Suppressor macrophage (primary cell): ENCODE results near the gene ZFAND3.

Experiments
- DNase-seq, 4 experiments: peaks; one replicate each; pipeline ENCODE4 v3.0.0-alpha.2; 2020 to 2022

The ZFAND3 gene

DNA sequence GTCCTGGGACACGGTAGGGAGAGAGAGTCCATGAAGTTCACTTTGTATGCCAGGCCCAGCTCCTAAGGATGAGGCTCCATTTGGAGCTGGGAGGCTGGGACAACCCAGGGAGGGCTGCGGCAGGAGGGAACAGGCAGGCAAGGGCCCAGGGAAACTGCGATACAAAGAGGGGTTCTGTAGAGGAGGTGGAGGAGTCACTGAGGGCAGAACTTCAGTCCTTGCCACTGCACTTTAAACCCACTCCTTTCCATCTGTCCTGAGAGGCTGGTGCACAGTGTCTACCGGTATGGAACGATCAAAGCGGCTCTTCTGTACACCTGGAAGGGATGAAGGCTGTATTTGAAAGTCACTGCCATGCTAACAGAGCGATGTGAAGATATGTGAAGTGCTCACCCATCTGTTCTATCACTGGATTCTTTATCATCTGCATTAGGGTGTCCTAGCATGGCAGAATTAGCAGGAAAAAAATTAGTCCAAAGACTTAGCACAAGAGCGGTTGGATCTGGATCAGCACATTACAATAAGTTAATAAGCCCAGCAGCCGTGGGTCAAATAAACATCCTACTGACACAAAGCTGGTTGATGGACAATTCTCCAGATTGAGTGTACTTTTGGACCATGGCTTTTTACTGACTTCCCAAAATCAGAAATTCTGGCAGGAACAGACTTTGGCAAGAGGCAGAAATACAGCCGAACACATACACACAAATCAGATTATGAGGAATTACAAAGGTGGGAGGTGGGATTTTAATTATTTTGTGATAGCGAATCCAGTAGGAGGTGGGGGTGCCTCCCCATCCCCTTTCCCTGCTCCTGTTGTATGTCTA is 20.9 kb upstream of the ZFAND3 start:
- DNase-seq = no peak

DNA sequence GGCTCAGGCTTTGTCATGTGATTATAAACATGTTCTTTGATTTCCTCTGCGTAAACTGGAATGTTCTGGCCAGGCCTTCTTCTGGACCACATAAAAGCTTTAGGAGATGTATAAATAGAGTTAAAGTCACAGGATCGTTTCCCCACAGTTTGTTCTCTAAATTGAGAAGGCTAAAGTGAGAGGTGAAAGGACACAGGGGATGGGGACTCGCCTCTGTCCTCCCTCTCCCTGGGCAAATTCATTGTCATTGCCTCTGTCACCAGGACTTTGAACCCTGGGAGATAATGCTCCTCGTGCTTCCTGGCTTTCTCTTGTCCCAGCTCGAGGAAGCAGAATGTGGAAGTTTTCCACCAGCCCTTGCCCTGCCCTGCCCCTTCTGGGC is 20.3 kb upstream of the ZFAND3 start:
- DNase-seq = peak in 1 of 4 experiments; percentile 23

DNA sequence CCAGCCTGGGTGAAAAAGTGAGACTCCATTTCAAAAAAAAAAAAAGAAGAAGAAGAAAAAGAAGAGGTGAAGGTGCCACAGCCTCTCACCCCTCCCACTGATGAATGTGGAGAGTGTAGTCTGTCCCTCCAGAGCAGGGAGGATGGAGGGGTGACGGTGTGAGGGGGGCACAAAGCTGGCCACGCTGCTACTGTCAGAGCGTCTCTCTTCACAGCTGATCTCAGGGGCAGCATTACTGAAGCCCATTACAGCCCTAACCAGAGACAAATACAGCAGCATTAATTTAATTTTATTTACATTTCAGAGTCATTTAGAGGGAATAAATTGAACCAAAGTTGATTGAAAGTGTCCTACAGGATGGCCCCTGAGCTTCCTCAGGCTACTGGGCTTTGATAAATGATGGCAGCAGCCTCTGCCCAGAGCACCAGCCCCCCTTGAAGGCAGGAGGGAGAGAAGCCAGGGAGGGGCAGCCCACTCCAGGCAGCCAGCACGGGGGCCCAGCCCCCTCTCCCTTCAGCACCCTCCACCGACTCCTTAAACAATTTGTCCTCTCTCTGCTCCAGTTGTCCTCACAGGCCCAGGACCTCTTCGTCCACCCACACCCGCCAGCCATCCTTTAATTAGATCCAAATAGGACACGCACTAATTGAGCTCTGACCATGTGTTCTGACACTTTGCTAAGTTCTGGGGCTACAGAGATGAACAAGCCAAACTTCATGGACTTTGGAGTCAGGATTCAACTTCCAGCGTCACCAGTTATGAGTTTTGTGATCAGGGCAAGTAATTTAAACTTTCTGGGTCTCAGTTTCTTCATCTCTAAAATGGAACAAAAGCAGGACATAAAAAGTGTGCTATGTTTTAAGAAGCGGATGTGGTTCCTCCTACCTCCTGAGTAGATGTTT is 18.6 kb upstream of the ZFAND3 start:
- no peak for DNase-seq

DNA sequence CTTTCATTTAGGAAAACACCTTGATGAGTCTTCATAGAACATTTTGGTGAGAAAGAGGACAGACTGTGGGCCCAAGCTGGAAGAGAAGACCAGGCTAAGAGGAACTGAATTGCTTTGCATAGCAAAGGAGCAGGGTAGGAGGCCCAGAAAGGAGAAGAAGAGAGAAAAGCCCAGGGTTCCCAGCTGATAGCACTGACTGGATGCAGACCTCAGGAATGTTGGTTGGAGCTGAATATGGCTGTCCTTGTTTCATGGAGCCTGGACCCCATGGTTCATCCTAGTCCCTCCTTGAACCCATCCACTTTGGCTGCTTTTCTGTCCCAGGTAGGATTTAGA is 18.0 kb upstream of the ZFAND3 start:
- peak in 3 of 4 experiments; percentile 42 to 61 (median 58) for DNase-seq

DNA sequence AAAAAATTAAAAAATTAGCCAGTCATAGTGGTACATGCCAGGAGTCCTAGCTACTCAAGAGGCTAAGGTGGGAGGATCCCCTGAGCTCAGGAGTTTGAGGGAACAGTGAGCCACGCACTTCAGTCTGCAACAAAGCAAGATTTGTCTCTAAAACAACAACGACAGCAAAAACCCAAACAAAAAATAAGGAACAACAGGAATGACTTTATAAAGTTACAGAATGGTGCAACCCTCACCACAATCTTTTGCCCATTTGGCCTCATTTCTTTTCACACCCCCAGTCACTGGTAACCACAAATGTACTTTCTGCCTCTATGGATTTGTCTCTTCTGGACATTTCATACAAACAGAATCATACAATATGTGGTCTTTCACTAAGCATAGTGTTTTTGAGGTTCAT is 16.7 kb upstream of the ZFAND3 start:
- DNase-seq = peak; percentile 63 to 86 (median 76)

DNA sequence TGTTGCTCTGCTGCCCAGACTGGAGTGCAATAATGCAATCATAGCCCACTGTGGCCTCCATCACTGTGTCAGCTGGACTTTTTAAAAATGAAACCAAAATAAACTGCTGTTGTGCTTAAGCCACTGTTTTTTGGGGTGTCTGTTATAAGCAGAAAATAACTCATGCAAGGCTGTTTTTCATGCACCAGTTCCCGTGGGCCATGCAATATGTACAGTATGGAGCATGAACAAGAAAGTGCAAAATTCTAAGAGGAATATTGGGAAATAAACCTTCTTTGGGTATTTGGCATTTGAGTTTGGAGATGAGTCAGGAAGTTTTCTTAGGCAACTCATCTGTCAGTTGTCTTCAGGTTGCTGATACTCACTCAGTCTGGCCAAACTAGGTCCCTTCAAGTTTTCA is 14.9 kb upstream of the ZFAND3 start:
- DNase-seq = peak in 3 of 4 experiments; percentile 17 to 54 (median 53)

DNA sequence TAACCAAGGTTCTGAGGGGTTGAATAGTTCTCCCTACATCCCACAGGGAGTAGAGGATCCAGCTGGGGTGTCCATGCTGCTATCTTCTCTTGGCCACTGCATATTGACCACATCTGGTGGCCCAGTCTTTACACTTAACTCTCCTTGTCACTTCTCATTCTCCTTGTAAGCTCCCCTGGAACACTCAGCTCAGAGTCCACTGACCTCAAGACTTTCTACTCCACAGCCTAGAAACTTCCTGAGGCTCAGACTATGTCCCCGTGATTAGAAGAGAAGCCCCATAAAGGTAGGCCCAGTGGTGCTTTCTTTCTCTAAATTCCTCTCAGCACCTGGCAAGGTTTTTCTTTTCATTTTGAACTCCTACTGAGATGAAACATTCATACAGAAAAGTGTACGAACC is 13.3 kb upstream of the ZFAND3 start:
- DNase-seq = no peak

DNA sequence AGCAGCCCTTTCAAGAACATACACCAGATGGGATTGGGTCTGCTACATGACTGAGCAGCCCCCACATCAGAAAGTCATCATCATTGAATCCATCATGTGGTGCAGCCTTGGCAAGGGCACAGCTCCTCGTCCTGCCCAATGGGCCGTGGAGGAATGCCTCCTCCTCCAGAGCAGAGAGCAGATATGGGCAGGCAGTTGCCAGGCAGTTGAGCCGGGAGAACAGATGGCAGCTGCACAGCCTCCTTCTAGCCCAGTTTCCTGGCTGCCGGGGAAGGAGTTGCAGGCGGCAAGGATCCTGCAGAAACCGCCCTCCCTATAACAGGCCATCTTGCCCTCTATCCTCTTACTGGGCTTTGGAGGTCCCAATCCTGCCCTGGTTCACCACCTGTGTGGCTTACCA is 11.9 kb upstream of the ZFAND3 start:
- no peak for DNase-seq

DNA sequence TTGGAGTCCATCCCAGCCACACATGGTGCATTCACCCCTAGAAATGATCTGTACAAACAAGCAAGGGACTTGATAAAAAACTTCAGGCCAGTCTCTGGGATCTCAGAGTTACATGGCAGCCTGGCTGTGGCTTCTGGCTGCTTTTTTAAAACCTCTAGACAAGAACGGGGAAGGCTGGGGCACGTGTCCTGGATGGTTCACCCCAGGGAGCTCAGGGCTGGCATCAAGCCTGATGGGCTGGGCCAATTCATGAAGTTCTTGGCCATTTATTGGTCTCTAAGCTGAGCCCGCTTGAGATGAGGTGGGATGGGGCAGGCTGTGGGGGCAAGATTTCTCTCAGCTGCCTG is 10.4 kb upstream of the ZFAND3 start:
- no peak for DNase-seq

DNA sequence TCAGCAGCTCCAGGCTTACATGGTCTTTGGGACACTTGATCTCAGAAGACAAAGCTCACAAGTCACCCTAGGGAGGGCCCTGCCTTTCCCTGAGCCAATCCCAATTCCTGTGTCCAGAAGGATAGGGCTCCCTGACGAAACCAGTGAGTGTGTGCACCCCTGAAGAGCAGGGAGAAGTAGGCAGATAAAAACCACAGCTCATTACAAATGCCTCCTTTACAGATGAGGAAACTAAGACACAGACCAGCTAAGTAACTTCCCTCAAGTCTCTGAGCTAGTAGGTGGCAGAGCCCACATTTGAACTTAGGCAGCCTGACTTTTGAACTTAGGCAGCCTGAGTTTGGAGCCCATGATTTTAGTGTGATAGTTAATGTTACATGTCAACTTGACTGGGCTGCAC is 6.7 kb upstream of the ZFAND3 start:
- peak; percentile 60 to 83 (median 72) for DNase-seq

DNA sequence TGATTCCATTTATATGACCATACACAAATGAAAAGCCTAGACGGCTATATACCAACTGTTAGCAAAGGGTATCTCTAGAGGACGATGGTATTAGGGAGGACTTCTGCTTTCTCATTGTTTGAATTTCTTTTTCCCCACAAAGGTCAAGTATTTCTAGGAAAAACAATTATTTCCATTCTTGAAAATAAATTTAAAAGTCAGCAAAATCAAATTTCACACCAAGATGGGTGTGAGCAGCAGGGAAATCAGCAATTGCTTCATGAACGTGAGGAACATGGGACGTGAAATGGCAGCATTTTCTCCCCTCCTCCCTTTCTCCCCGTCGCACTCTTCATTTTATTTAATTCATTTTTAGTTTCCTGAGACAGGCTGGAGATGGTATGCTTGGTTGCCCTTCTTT is 5.2 kb upstream of the ZFAND3 start:
- DNase-seq = no peak

DNA sequence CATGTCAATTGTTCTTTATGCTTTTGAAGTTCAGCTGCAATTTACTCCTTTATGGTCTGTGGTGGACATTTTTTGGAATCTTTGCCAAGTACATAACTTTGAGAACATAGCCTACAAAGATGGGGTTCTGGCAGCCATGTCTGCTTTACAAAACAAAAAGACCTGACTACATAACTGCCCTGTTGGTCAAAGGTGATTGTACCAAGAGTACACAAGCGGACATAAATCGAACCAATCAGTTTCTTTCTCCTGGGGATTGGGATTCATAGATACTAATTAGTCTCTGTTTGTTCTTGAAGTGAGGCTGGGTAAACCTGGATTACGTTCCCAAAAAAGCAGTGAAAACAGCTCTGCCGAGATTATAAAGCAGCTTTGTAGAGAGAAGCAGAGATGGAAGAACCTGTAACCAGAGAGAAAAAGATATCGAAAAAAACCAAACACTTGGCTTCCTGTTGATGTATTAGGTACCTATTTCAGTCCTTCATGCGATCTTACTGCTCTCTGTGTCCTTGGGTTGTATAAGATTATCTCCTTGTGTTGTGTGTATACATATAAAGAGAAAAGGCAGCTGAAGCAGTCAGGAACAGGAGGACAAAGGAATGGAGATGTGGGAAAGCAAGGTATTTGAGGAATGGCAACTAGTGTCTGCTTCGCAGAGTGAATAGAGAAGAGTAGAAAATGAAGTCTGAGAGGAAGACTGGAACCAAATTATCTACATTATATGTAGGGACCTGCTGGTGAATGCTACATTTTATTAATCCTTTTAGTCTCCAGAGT is 2.7 kb upstream of the ZFAND3 start:
- no peak for DNase-seq

DNA sequence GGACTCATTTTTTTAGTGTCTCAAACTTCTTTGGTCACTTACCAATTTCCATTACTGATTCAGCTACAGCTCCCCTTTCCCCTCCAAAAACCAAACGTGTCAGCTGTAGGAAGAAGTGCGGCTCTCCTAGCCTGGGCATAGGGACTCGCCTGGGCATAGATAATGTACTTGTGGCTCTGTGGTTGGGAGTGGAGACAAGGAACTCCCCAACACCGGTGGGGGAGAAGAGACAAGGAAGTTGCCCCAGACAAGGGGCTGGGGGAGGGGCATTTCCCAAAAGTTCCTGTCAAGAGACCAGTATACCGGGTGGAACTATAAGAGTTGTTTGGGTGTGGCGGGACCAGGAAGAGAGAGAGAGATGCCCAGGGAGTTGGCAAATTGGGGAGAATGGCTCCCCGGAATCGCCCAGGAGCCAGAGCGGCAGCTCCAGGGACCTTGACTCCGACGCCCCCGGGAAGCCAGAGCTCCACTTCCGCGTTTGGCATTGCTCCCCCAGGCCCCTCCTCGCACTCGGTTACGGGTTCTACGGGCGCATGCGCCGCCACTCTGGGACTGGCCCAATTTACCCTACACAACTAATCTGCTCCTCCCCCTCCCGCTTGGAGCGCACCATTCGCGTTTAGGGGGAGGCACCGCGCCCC is 871 bp upstream of the ZFAND3 start:
- DNase-seq = peak; percentile 98 to 99 (median 99)

DNA sequence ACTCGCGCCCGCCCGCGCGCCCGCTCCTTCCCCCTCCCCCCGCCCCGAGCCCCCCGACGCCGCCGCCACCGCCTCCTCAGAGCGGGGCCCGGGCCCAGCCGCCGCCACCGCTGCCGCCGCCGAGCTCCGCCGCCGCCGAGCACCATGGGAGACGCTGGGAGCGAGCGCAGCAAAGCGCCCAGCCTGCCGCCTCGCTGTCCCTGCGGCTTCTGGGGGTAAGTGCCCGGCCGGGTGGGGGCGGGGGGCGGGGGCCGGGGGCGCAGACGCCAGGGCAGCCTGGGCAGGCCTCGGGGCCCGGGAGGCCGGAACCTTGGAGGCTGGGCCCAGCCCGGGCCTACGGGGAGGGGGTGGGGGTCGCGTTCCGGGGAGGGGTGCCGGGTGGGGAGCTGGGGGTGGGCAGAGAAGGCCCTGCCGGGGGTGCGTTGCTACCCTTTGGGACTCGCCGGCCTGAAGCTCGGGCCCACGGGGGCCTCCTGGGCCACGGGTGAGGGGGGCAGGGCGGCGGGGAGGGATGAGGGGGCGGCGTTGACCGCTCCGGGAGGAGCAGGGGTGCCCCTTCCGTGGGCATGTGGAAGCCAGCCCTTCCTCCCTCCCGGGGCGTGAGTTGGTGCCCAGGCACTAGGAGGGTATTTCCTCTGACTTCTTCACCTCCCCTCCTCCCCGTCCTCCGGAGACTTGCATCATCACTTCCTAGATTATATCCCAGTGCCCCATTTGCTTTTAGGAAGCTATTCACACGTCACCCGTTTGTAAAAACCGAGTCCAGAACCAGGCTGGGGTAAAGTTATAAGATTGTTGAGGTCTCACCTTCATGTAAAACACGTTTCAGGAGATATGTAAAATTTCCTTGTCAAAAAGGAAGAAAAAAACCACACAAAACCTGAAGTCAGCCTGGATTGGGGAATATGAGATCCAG is 533 bp downstream of the ZFAND3 start:
- peak; percentile 83 to 91 (median 89) for DNase-seq

DNA sequence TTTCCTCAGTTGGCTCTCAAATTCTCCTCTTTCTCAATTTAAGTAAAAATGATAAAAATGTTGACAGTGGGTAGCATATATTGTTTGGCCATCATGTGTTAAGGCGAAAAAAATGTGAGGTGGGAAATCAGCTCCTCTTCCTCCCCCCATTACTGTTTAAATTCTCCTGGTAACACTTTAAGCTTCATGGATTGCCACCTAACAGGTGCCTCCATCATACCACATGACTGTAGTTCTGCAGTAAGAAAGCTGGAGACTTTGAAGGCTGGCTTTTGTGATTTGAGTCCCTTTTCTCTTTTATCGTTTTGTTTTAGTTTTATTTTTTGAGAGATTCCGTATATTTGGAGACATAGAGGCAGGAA is 1.2 kb downstream of the ZFAND3 start:
- no peak for DNase-seq

DNA sequence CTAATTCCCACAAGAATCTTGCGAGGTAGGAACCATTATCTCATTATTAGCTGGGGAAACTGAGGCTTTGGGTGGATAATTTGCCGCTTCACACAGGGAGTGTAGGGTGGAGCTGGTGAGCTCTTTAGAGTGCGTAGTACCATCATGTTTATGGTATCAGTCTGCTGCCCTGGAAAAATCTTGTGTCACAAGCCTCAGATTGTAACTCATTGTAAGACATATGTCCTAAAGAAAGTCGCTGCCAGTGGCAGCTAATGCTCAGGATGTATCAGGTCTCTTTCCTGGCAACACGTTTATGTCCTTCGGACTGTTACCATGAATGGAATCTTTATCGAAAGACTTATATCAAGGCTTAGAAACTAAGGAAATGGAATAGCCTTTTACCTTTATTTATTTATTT is 1.9 kb downstream of the ZFAND3 start:
- no peak for DNase-seq

DNA sequence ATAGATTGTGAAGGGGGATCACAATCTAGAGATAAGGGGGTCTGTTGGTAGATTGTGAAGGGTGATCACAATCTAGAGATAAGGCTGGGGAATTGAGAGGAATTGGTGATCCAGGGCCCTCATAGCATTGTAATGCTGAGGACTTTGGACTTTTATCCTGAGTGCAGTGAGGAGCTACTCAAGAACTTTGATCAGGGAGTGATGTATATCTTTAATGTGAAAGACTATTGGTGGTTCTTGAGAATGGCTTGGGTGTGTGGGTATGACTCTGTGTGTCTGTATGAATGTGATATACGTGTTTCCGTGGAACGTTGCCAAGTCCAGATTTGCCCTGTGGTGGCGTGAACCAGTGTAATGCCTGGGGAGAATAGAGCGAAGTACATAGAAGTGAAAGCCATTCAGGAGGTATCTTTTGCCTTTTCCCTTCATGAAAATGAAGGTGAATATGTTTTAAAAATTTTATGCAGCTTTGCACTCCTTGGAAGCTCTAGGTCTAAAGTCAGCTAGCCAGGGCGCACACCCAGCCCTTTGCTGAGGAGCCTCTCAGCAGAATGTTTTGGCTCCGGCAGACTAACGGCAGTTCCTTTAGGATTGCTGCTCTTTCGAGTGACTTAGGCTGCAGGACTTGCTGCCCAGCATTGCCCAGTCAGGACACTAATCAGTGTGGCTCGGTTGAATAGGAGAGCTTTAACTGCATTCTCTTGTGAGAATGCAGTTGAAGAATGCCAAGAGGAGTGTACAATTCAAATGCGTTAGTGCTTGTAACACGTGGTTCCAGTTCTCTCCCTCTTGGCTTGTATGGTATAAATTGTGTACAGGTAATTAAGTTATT is 3.5 kb downstream of the ZFAND3 start:
- DNase-seq = no peak

DNA sequence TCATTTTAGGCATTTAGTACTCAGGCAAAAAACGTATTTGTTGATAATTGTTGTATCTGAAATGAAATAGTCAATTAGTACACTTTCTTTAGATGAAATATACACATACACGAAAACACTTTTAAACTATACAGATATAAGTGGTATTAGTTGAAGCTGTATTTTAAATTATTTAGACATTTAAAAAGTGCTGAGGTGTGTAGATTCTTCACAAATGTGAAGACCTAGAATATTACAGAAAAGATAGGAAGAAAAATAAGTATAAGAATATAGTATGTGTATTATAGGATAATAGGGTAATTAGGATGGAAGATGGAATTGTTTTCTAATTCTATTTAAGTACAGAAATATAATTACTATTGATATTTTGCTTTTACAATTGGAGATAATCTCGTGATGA is 4.6 kb downstream of the ZFAND3 start:
- DNase-seq = no peak

DNA sequence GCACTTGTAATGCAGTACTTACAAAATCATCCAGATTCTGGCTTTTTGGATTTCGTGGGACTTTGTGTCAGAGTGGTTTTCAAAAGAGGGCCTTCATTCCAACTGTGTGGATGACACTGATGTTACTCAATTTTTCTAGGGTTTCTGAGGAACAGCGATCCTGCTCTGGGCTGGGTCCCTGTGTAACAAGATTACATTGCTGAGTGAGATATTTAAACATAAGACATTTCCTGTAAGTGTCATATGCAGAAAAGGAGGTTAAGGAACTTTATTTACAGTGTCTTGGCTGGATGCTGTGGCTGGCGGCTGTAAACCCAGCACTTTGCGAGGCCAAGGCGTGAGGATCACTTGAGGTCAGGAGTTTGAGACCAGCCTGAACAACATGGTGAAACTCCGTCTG is 6.7 kb downstream of the ZFAND3 start:
- peak; percentile 43 to 94 (median 72) for DNase-seq

DNA sequence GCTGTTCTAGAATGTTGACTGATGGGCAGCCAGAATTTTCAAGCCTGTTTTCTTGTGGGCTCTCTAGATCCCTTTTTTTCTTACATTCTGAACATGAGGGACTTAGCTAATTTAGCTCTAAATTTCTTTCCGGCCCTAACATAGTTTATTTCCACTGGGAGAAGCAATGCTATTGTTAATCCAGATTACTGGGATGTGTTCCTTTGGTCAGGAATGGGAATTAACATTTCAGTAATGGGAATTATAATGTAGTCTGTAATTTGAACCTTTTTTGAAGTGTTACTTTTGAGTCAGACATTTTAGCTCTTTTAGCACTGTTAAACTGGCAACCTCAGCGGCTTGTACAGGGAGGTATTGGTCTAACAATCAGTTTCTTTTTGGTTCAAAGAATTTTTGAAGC is 7.5 kb downstream of the ZFAND3 start:
- DNase-seq = no peak
